Panc1 (cell line): ENCODE data around the gene PRDX5. TPM values are rescaled to one million over a fixed set of nuclear protein-coding genes. Genes with fewer than 3 reads are reported as not detected.
A peak's percentile ranks its signal among the peaks of the same experiment; 100 is the strongest.

Experiments used
- ATAC-seq: fragments of 200-7000 bp; cut with Tn5 transposase; 2 replicates; pipeline ENCODE4 v1.9.1; 2020; ENCODE audit warnings: mild to moderate bottlenecking, moderate library complexity
- BruUV-seq: library from RNA; stranded (reverse); fragments of 400-500 nt; replicated peaks from 2 replicates; lab custom pipeline; 2021; lab: Mats Ljungman, UMichigan
- CTCF ChIA-PET: fragments of 300-600 bp; sonication (Branson Sonifier 250); formaldehyde crosslinking; loops from one replicate; lab custom pipeline; 2022; ENCODE audit warnings: antibody characterized with exemption; lab: Charles Lee
- POLR2A ChIA-PET: fragments of 300-600 bp; sonication (Branson Sonifier 250); formaldehyde crosslinking; loops from one replicate; lab custom pipeline; 2022; ENCODE audit warnings: antibody characterized with exemption; lab: Charles Lee
- DNase-seq: peaks from one replicate; pipeline ENCODE4 v3.0.0-alpha.2; 2010; ENCODE audit warnings: low read depth, low spot score
- H3K27ac ChIP-seq: 2 replicates; pipeline ENCODE4 v1.5.1; 2011; ENCODE audit warnings: mild to moderate bottlenecking, low read length, inconsistent platforms
- H3K27me3 ChIP-seq: fragments of 200-500 bp; sonication (Bioruptor generic); 2 replicates; pipeline ENCODE4 v1.6.0; 2014; ENCODE audit warnings: low read length, inconsistent platforms; ENCODE audit not compliant: control insufficient read depth, insufficient read depth
- H3K36me3 ChIP-seq: fragments of 200-500 bp; sonication (Bioruptor generic); 2 replicates; pipeline ENCODE4 v1.5.1; 2014; ENCODE audit warnings: inconsistent platforms, mild to moderate bottlenecking, low read length, moderate library complexity; ENCODE audit not compliant: control insufficient read depth, insufficient read depth
- H3K4me1 ChIP-seq: 2 replicates; pipeline ENCODE4 v1.5.1; 2011; ENCODE audit warnings: inconsistent platforms, mild to moderate bottlenecking, low read length, moderate library complexity; ENCODE audit not compliant: control insufficient read depth, insufficient read depth
- H3K4me3 ChIP-seq, 2 experiments: 2 replicates each; pipeline ENCODE4 v1.5.1; 2011 to 2012; ENCODE audit warnings: low read depth in 2 of 2, low read length in 2 of 2, mild to moderate bottlenecking in 2 of 2, inconsistent platforms in 1 of 2, moderate library complexity in 1 of 2
- H3K9me3 ChIP-seq: fragments of 200-500 bp; sonication (Bioruptor generic); 2 replicates; pipeline ENCODE4 v1.5.1; 2014; ENCODE audit warnings: low read depth, mild to moderate bottlenecking, inconsistent platforms, low read length, moderate library complexity; ENCODE audit not compliant: control insufficient read depth, insufficient read depth
- POLR2AphosphoS5 ChIP-seq: IDR thresholded peaks from 2 replicates; pipeline ENCODE4 v1.6.1; 2012; ENCODE audit warnings: mild to moderate bottlenecking, low read depth, low read length, moderate library complexity
- SIN3A ChIP-seq: IDR thresholded peaks from 2 replicates; pipeline ENCODE4 v1.6.1; 2012; ENCODE audit warnings: low read depth, mild to moderate bottlenecking, low read length, moderate library complexity, borderline replicate concordance; ENCODE audit not compliant: insufficient read depth
- TCF7L2 ChIP-seq: IDR thresholded peaks from 2 replicates; pipeline ENCODE4 v1.6.1; 2011; ENCODE audit warnings: mild to moderate bottlenecking, low read depth, low read length, inconsistent platforms
- in situ Hi-C: cut with HindIII; loops from 2 replicates; pipeline ENCODE4 v1.10.0; 2016; ENCODE audit warnings: low sequenced_read_pairs, low pct_unique_long_range_greater_than_20kb
- intact Hi-C: fragments of 100-400 bp; cut with micrococcal nuclease; formaldehyde crosslinking; loops from one replicate; pipeline ENCODE4 v1.10.0; 2022; ENCODE audit not compliant: unreplicated experiment
- total RNA-seq: library from RNA; stranded (reverse); gene quantifications from one replicate; pipeline ENCODE4 v1.2.1, GENCODE V29; 2021; ENCODE audit not compliant: unreplicated experiment
- TF ChIP-seq, protein P1 (sequence below), 2 experiments: IDR thresholded peaks; 2 replicates each; pipeline ENCODE4 v1.6.1; 2011 to 2012; ENCODE audit warnings: low read depth in 2 of 2, control low read depth in 1 of 2, low read length in 1 of 2, mild to moderate bottlenecking in 1 of 2, moderate library complexity in 1 of 2; ENCODE audit not compliant: insufficient read depth in 1 of 2
- TF ChIP-seq, protein P2 (sequence below): fragments of 450-650 bp; IDR thresholded peaks from 2 replicates; pipeline ENCODE4 v1.5.1; 2017; ENCODE audit warnings: mild to moderate bottlenecking

PRDX5 gene
- total RNA-seq, 1 experiment from 2014 or later: 492 TPM

DNA sequence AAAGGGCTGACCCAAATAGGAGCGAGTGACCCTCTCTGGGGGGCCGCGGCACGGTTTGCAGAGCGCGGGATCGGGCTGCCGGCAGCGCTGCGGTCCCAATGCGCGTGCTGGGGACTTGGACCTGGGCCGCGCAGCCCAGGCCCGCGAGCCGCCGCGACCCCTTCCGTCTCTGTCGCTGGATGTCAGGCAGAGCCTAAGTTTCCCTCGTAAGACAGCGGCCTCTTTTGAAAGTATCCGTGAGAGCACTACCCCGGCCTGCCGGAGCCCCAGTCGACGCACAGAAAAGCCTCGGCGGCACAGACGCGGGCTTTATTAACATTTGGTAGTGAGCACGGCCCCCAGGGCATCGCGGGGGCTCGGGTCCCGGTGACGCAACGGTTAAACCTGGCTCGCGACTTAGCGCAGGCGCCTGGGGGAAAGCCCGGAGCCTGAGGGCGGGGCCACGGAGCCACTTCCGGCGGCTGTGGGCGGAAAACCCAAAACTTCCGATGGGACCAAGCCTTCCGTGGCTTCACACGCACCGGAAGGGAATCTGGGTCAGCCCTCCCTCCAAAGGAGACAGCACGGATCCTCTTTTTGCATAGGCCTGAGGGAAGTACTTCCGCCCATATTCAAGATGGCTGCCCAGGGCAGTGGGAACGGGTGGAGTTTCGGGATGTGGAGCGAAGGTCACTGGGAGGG lies 48.2 kb upstream of the PRDX5 start:
- ATAC-seq (peak; percentile 91), DNase-seq (peak; percentile 98)
- Histone ChIP-seq H3K4me3 (peak overlapping the region; percentile 69 to 91), H3K4me1 (peaks cover 13% of the 10 kb centered on the region), H3K27ac (peak overlapping the region; percentile 98), H3K9me3 (no peaks in the 10 kb centered on the region), H3K36me3 (no peaks in the 10 kb centered on the region; the same call in 1 of the 2 replicates), H3K27me3 (no peaks in the 10 kb centered on the region)
- in situ Hi-C loops (no loop called here), intact Hi-C loops (no loop called here)
- TF ChIP-seq, protein P1, sequence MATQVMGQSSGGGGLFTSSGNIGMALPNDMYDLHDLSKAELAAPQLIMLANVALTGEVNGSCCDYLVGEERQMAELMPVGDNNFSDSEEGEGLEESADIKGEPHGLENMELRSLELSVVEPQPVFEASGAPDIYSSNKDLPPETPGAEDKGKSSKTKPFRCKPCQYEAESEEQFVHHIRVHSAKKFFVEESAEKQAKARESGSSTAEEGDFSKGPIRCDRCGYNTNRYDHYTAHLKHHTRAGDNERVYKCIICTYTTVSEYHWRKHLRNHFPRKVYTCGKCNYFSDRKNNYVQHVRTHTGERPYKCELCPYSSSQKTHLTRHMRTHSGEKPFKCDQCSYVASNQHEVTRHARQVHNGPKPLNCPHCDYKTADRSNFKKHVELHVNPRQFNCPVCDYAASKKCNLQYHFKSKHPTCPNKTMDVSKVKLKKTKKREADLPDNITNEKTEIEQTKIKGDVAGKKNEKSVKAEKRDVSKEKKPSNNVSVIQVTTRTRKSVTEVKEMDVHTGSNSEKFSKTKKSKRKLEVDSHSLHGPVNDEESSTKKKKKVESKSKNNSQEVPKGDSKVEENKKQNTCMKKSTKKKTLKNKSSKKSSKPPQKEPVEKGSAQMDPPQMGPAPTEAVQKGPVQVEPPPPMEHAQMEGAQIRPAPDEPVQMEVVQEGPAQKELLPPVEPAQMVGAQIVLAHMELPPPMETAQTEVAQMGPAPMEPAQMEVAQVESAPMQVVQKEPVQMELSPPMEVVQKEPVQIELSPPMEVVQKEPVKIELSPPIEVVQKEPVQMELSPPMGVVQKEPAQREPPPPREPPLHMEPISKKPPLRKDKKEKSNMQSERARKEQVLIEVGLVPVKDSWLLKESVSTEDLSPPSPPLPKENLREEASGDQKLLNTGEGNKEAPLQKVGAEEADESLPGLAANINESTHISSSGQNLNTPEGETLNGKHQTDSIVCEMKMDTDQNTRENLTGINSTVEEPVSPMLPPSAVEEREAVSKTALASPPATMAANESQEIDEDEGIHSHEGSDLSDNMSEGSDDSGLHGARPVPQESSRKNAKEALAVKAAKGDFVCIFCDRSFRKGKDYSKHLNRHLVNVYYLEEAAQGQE (IDR thresholded peaks at IDR 0.05; ENCODE audit: insufficient read depth in 1 of 2, low read depth in 2 of 2, low read length in 1 of 2): no peak
- peak; percentile 94 for TF ChIP-seq POLR2AphosphoS5
- TF ChIP-seq, protein P2, sequence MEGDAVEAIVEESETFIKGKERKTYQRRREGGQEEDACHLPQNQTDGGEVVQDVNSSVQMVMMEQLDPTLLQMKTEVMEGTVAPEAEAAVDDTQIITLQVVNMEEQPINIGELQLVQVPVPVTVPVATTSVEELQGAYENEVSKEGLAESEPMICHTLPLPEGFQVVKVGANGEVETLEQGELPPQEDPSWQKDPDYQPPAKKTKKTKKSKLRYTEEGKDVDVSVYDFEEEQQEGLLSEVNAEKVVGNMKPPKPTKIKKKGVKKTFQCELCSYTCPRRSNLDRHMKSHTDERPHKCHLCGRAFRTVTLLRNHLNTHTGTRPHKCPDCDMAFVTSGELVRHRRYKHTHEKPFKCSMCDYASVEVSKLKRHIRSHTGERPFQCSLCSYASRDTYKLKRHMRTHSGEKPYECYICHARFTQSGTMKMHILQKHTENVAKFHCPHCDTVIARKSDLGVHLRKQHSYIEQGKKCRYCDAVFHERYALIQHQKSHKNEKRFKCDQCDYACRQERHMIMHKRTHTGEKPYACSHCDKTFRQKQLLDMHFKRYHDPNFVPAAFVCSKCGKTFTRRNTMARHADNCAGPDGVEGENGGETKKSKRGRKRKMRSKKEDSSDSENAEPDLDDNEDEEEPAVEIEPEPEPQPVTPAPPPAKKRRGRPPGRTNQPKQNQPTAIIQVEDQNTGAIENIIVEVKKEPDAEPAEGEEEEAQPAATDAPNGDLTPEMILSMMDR: no peak
- TF ChIP-seq SIN3A: peak; percentile 89; the same call in 1 of the 2 replicates
- peak; percentile 69 for TF ChIP-seq TCF7L2
- no TSS peak for BruUV-seq
- ChIA-PET POLR2A (interaction anchor here (0.6 to 1.0 kb wide), 5 partner anchors 17 to 274 kb away, joined by 3 to 6 read pairs (median 3); partner anchors contain the start of gene PRDX5), CTCF (interaction anchor here (0.9 to 1.0 kb wide), 2 partner anchors 19 to 31 kb away, joined by 3 to 4 read pairs; partner anchors contain the start of gene PLCB3)

DNA sequence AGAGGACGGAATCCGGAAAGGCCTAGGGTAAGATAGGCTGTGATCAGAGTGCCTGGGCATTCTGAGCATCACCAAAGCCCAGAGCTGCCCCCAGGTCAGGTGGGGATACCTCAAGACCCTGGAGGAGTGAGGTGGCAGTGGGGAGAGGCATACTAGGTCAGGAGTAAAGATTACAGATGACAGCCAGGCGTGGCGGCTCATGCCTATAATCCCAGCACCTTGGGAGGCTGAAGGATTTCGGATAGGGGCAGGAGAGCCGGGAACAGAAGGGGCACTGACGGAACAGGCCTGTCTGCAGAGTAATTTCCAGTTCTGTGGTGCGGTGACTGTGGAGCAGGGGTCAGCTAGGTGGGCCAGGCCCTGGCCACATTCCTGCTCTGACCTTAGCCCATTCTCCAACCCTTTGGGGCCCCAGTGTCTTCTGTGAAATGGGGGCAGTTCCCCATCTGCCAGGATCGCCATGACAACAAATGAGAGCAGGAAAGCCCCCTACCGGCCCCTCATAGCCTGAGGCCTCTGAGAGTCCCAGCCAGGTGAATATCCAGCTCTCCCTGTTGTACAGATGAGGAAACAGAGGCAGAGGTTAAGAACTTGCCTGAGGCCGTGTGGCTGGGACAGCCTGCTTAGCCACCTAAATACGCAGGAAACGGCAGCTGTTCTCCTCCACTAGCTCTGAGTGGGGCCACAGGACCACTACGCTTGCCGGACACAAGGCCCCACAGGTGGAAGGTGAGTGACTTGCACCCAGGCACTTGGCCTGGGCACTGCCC lies 42.7 kb upstream of the PRDX5 start:
- no peaks in the 10 kb centered on the region for H3K9me3 ChIP-seq
- in situ Hi-C loops: no loop called here
- ChIA-PET CTCF (no interaction called here), POLR2A (interaction anchor here (1.0 kb wide), 1 partner anchor 9 kb away, joined by 3 read pairs; the partner anchor contains the start of gene BAD)
- TF ChIP-seq TCF7L2 (no peak), SIN3A (no peak), POLR2AphosphoS5 (no peak)
- H3K4me1 ChIP-seq: no peaks in the 10 kb centered on the region
- no peak overlapping the region for H3K27ac ChIP-seq
- BruUV-seq: no TSS peak
- H3K4me3 ChIP-seq: no peak overlapping the region
- no peak for ATAC-seq
- DNase-seq: no peak
- no peaks in the 10 kb centered on the region for H3K27me3 ChIP-seq
- H3K36me3 ChIP-seq: no peaks in the 10 kb centered on the region; the same call in 1 of the 2 replicates
- intact Hi-C loops: no loop called here
